Colonic mucosa (tissue), 4 donors: ENCODE results near the gene SLC7A7. TPM values are rescaled to one million over a fixed set of nuclear protein-coding genes. Genes with fewer than 3 reads are reported as not detected.

Experiments
- DNase-seq: peaks from one replicate; pipeline ENCODE4 v3.0.0-alpha.2; 2020
- H3K27ac ChIP-seq: fragments of 200-600 bp; one replicate; pipeline ENCODE4 v1.8.0; 2021
- H3K27me3 ChIP-seq: fragments of 200-600 bp; one replicate; pipeline ENCODE4 v1.8.0; 2021
- H3K36me3 ChIP-seq: fragments of 200-600 bp; one replicate; pipeline ENCODE4 v1.8.0; 2021
- H3K4me1 ChIP-seq: fragments of 200-600 bp; one replicate; pipeline ENCODE4 v1.8.0; 2021; ENCODE audit warnings: mild to moderate bottlenecking
- H3K4me3 ChIP-seq: fragments of 200-600 bp; one replicate; pipeline ENCODE4 v1.8.0; 2021
- H3K9ac ChIP-seq, 2 donors: one replicate each; pipeline ENCODE4 v1.7.0; 2013; ENCODE audit warnings: control low read depth in 2 of 2, low read depth in 2 of 2, low read length in 2 of 2
- H3K9me3 ChIP-seq: fragments of 200-600 bp; one replicate; pipeline ENCODE4 v1.8.0; 2021
- intact Hi-C: fragments of 100-400 bp; cut with DNase I; formaldehyde crosslinking; loops from one replicate; pipeline ENCODE4 v1.14.1; 2022
- total RNA-seq, 2 donors: library from RNA; stranded (reverse); fragmentation: NEBNext Ultra II Directional in 1 of 2; extraction: Animal tissue kit (Norgen Biotek cat#: 25700) in 1 of 2; gene quantifications; one replicate each; pipeline ENCODE4 v1.2.1, GENCODE V29; 2021
- TF ChIP-seq, protein P1 (sequence below): fragments of 200-600 bp; IDR thresholded peaks from one replicate; pipeline ENCODE4 v1.8.0; 2022; ENCODE audit warnings: antibody characterized with exemption, mild to moderate bottlenecking
- donor health status: healthy.
- donor health status: DM: no; HTN: no; CAD: no.
- donor health status: DM: no; HTN: no; CAD: no.

SLC7A7 gene
- total RNA-seq, 2 donors from 2014 or later = 2.7 to 7.0 TPM

DNA sequence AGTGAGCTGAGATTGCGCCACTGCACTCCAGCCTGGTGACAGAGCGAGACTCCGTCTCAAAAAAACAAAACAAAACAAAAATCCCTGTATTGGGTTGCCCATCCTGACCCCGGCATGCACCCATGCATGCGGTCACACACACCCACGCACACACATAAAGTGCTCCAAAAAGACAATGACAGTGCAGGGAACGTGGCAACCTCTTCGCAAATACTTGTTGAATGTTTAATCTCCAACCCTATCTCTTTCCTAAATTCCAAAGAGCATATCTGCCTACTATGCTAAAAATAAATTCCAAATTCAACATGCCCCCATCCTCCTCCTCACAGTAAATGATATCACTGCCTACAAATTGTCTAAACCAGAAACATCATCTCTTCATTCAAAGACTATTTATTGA lies 13.5 kb downstream of the SLC7A7 start:
- no peak overlapping the region for H3K4me3 ChIP-seq
- H3K9me3 ChIP-seq = no peaks in the 10 kb centered on the region
- H3K4me1 ChIP-seq = no peaks in the 10 kb centered on the region
- no peak overlapping the region for H3K27ac ChIP-seq
- H3K36me3 ChIP-seq = no peaks in the 10 kb centered on the region
- TF ChIP-seq, protein P1, sequence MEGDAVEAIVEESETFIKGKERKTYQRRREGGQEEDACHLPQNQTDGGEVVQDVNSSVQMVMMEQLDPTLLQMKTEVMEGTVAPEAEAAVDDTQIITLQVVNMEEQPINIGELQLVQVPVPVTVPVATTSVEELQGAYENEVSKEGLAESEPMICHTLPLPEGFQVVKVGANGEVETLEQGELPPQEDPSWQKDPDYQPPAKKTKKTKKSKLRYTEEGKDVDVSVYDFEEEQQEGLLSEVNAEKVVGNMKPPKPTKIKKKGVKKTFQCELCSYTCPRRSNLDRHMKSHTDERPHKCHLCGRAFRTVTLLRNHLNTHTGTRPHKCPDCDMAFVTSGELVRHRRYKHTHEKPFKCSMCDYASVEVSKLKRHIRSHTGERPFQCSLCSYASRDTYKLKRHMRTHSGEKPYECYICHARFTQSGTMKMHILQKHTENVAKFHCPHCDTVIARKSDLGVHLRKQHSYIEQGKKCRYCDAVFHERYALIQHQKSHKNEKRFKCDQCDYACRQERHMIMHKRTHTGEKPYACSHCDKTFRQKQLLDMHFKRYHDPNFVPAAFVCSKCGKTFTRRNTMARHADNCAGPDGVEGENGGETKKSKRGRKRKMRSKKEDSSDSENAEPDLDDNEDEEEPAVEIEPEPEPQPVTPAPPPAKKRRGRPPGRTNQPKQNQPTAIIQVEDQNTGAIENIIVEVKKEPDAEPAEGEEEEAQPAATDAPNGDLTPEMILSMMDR = no peak
- no peaks in the 10 kb centered on the region for H3K27me3 ChIP-seq
- DNase-seq = no peak
- no peak overlapping the region for H3K9ac ChIP-seq
- intact Hi-C loops = no loop called here

- Histone ChIP-seq H3K4me1 (no peaks in the 10 kb centered on the region), H3K27me3 (no peaks in the 10 kb centered on the region), H3K27ac (no peak overlapping the region), H3K36me3 (no peaks in the 10 kb centered on the region), H3K4me3 (no peak overlapping the region), H3K9ac (no peak overlapping the region), H3K9me3 (no peaks in the 10 kb centered on the region)
- DNase-seq = no peak
- TF ChIP-seq, protein P1 = no peak
- intact Hi-C loops = no loop called here
These were observed 14.9 kb downstream of the SLC7A7 start for GRCh38 chr14:22800346-22800745.

DNA sequence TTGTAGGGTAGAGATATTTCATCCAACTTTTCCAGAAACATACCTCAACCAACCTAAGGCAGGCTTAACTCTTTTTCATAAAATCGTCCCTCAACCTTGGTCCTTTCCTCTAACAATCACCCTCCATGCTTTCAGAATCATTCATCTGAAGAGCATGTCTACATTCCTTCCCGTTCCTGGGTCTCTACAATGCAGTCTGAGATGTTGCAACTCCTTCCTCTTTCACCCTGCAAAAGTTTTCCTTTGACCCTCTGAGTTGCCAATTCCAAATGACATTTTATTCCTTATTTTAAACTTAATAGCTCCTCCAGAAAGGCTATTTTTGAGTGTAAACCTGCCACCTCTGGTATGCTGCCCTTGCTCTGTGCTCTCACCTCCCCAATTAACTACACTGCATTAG lies 16.7 kb downstream of the SLC7A7 start:
- TF ChIP-seq, protein P1 = no peak
- intact Hi-C loops = no loop called here
- no peak overlapping the region for H3K9ac ChIP-seq
- H3K27ac ChIP-seq = no peak overlapping the region
- no peaks in the 10 kb centered on the region for H3K9me3 ChIP-seq
- H3K4me3 ChIP-seq = no peak overlapping the region
- H3K27me3 ChIP-seq = no peaks in the 10 kb centered on the region
- no peak for DNase-seq
- H3K4me1 ChIP-seq = no peaks in the 10 kb centered on the region
- no peaks in the 10 kb centered on the region for H3K36me3 ChIP-seq

DNA sequence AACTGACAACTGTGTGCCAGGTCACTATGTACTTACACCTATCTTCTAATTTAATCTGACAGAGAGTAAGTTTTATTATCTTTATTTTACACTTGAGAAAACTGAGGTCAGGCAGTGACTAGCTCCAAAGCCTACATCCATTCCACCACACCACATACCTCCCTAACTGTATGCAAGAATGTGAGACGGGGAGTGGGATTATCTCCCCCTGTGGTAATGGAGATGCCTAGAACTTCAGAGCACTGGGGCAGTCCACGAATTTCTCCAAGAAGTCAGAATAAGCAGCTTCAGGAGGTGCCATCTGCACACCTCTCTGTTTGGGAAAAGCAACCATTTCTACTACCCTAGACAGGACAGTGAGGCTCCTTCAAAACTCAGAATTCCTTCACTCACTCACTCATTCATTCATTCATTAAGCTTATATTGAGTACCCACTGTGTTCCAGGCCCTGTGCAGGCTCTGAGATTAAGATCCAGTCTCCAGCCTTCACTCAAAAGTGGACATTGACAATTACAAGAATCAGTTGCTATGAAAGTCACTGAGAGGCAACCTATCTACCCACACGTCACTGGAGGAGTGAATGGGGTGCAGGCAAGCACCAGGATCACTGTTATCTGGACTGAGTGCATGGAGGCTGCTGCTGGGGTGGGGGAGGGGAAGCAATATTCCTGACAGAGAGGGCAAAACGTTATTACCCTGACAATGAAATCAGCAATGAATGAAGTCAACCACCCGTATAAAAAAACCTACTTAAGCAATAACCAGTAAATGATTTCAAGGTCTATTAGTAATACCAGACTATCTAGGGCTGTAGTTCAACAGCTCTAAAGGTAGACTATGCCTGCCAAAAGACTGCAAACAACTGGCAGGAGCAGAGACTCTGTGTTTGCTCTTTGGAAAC lies 18.0 kb downstream of the SLC7A7 start:
- Histone ChIP-seq H3K27ac (no peak overlapping the region), H3K4me3 (no peak overlapping the region), H3K9me3 (no peaks in the 10 kb centered on the region), H3K4me1 (no peaks in the 10 kb centered on the region), H3K27me3 (no peaks in the 10 kb centered on the region), H3K36me3 (no peaks in the 10 kb centered on the region), H3K9ac (no peak overlapping the region)
- TF ChIP-seq, protein P1 = no peak
- intact Hi-C loops = no loop called here
- DNase-seq = no peak

- TF ChIP-seq, protein P1 = no peak
- H3K4me1 ChIP-seq = no peaks in the 10 kb centered on the region
- intact Hi-C loops = no loop called here
- no peaks in the 10 kb centered on the region for H3K9me3 ChIP-seq
- no peaks in the 10 kb centered on the region for H3K36me3 ChIP-seq
- no peak overlapping the region for H3K4me3 ChIP-seq
- no peak overlapping the region for H3K9ac ChIP-seq
- H3K27me3 ChIP-seq = no peaks in the 10 kb centered on the region
- DNase-seq = no peak
- H3K27ac ChIP-seq = no peak overlapping the region
These were observed 19.0 kb downstream of the SLC7A7 start for GRCh38 chr14:22796087-22796707.
